Stimulated activated CD4-positive, alpha-beta T cell treated with anti-CD3 and anti-CD28 coated beads, Interleukin-12 subunit alpha, Interleukin-12 subunit beta, amount 100 ng/mL, for 48 hours (primary cell): Measurements from ENCODE around the gene CORO6.

Experiments used
- DNase-seq, 3 donors: peaks; one replicate each; pipeline ENCODE4 v3.0.0-alpha.2; 2020; ENCODE audit warnings: low read depth in 2 of 3, low spot score in 1 of 3

Gene CORO6

DNA sequence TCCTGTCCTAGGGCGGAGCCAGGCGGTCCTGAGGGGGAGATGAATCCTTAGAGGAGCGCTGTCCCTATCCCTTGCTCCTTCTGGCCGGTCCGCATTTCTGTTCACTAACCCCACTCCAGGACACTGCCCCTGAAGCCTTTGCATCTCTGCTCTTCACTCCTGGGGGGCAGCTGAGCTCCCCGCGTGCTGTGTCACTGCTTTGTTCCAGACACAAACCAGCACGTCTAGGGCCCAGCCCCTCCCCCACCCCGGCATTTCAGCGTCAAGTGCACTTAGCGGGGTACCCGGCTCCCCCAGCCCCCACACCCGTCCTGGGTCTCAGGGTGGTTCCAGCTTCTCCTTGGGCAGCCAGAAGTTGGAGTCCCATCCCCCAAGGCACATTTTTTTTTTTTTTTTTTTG is 8.9 kb downstream of the CORO6 start:
- DNase-seq, result no peak

DNA sequence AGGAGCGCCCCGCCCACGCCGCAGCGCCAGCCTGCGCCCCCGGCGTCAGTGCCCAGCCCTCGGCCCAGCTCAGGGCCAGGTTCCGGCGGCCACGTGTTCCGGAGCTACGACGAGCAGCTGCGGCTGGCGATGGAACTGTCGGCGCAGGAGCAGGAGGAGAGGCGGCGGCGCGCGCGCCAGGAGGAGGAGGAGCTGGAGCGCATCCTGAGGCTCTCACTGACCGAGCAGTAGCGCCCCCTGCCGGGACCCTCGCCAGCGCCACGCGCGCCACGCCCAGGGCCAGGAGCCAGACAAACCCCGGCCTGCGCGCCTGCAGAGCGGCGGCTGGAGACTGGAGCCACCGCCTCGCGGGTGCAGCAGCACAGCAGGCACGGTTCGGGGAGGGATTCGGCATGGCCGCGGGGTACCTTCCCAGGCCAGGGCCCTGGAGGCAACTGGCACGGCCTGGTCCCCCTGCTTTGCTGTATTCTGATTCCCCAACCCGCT is 9.3 kb downstream of the CORO6 start:
- peak; percentile 94 to 98 (median 95) for DNase-seq

DNA sequence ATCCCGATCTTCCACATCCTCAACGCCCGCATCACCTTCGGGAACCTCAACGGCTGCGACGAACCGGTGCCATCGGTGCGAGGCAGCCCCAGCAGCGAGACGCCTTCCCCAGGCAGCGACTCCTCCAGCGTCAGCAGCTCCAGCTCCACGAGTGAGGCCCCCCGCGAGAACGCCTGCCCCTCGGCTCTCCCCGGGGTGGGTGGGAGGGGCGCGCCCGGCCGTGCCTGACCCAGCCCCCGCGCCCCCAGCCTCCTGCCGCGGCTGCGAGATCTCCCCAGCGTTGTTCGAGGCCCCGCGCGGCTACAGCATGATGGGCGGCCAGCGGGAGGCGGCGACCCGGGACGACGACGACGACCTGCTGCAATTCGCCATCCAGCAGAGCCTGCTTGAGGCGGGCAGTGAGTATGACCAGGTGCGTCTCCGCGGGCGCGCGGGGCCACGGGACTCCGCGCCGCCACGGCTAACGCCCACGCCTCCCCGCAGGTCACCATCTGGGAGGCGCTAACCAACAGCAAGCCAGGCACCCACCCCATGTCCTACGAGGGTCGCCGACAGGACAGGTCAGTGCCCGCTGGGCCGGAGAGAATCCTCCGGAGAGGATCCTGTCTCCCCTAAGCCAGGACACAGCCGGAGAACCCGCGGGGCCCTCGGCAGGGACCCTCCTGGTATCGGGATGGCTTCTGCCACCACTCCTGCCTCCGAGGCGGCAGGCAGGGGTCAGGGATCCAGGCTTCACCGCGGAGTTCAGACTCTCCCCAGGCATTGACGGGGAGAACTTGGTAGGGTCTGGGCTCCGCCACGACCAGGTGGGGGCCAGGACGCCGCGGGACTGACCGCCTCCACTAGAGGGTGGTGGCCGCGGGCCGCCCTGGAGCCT is 10.1 kb downstream of the CORO6 start:
- no peak for DNase-seq

DNA sequence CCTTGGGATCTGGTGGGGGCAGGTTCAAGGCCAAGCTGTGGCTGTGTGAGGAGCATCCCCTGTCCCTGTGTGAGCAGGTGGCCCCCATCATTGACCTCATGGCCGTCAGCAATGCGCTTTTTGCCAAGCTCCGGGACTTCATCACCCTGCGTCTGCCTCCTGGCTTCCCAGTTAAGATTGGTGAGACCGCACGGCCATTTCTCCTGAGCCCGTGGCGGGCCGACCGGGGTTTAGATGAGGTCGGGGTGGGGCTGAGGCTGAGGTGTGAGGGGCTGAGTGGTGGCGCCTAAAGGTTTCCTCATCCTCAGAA is 10.7 kb downstream of the CORO6 start:
- no peak for DNase-seq

DNA sequence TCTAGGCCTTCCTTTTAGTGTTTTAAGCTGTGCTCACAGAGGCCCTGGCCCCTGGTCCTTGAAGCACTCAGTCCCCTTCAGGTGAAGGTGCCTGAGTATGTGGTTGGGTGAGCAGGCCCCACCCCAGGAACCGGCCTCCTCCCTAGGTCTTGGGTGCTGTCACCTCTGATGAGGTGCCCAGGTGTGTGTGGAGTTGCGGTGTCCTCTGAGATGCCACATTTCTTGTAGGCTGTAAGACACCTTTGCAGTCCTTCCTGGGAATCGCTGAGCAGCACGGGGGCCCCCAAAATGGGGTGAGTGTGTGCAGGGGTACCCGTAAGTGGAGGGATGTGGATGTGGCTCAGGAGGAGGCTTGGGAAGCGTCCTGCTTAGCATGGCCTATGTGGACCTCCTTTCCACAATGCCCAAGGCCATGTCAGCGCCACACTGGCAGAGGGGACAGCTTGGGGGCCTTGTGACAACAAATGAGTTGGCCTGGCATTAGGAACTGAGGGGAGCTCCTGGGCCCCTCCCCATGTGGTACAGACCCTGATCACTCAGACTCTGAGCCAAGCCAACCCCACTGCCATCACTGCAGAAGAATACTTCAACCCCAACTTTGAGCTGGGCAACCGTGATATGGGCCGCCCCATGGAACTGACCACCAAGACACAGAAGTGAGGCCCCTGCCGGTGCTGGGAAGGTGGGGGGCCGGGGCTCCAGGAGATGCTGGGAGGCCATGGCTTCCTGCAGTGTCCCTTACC is 11.2 kb downstream of the CORO6 start:
- DNase-seq, result no peak

DNA sequence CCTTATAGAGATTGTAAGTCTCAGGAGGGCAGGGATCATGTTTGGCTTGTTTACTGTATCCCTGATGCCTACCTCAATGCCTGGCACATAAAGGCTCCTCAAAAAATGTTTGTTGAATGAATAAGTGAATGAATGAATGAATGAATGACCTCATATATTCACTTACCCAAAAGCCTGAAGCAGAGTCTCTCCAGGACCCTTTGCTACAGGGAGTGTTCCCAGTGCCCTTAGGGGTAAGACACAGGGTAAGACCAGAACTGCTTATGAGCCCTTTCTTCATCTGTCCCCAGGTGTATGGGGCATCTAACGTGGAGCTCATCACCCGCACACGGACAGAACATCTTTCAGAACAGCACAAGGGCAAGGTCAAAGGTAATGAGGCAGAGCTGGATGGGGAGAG is 12.3 kb downstream of the CORO6 start:
- no peak for DNase-seq

DNA sequence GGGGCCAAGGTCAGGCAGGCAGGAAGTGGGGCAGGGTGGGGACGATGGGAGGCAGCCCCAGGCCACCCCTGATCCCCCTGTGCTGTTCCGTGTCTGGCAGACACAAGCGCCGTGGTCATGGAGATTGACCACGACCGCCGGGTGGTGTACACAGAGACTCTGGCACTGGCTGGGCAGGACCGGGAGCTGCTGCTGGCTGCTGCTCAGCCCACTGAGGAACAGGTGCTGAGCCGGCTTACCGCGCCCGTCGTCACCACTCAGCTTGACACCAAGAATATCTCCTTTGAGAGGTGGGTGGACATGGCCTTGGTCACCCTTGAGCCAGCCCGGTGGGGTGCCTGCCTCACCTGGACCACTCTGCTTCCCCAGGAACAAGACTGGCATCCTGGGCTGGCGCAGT is 13.7 kb downstream of the CORO6 start:
- no peak for DNase-seq

DNA sequence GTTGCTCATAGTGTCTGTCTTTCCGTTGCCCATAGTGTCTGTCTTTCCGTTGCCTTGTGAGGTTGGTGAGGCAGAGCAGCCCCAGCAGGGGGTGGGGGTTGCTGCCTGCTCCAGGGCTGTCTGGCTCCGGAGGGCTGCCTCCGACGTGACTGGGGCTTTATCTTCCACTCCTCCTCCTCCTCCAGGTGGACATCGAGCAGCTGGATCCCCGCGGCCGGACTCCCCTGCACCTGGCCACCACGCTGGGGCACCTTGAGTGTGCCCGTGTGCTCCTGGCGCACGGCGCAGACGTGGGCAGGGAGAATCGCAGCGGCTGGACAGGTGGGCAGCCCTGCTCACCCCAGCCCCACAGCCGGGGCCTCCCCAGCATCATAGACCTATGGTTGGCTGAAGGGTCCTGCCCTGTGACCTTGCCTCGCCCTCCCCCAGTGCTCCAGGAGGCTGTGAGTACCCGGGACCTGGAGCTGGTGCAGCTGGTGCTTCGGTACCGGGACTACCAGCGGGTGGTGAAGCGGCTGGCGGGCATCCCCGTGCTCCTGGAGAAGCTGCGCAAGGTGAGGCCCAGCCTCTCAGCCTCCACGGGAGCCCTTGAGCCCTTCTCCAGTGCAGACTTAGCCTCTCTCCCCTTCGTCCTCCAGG is 15.0 kb downstream of the CORO6 start:
- DNase-seq, result no peak

DNA sequence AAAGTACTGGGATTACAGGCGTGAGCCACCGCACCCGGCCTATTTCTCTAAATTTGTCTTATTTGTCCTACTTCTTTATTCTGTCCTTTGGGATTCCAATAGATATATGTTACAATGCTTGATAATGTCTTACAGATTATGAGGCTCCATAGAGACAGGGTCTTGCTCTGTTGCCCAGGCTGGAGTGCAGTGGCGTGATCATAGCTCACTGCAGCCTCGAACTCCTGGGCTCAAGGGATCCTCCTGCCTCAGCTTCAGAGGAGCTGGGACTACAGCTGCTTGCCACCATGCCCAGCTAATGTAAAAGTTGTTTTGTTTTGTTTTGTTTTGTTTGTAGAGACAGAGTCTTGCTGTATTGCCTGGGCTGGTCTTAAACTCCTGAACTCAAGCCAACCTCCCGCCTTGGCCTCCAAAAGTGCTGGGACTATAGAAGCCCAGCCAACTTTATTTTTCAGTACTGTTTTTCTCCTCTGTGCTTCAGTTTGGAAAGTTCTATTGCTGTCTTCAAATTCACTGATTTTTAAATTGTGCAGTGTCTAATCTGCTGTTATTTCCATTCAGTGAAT is 19.5 kb downstream of the CORO6 start:
- no peak for DNase-seq

DNA sequence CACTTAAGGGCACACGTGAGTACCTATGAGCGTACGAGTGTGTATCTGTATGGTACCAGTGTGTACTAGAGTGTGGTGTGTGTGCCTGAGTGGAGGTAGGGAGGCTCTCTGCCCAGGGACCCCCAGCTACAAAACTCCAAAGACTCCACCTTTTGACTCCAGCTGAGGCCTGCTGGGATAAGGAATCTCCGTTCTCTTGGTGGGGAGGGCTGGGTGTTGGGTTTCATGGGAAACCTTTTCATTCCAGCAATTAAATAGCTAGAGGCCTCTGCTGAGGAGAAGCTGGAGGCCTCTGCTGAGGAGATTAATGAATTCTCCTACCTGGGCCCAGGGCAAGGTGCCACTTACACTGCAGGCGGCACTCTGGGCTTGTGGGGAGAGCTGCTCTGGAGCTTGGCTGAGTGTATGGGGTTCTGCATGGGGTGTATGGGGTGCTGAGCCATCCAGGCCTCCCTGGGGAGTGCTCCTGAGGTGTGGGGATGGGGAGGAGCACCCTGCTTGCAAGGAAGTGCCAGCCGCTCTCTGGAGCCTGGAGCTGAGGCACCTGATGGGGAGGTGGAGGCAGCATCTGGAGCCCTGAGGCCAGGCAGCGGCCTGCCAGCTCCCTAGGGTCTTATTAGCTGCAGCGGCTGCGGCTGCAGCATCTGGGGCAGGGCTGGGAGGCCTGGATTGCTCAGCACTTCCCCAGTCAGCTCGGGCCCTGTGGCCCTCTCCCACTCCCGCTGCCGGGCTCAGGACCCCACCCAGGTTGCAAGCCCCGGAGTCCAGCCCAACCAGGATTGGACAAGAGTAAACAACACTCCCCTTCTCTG is 25.1 kb downstream of the CORO6 start:
- DNase-seq, result no peak

DNA sequence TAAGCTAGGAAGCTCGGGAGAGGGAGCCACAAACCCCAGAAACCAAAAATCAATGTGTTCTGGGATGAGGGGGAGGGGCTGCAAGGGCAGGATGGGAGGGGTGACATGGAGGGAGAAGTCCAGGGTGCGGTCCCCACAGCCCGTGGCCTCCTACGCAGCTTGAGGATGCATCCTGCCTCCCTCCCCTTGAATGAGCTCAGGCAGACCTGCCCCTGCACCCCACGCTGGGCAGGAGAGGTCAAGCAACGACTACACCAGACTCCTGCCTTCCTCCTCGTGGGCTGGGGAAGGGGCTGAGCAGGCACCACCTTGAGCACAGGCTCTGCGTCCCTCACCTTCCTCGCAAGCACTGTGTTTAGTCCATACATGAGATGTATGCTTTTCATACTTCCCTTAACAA is 25.9 kb downstream of the CORO6 start:
- no peak for DNase-seq

DNA sequence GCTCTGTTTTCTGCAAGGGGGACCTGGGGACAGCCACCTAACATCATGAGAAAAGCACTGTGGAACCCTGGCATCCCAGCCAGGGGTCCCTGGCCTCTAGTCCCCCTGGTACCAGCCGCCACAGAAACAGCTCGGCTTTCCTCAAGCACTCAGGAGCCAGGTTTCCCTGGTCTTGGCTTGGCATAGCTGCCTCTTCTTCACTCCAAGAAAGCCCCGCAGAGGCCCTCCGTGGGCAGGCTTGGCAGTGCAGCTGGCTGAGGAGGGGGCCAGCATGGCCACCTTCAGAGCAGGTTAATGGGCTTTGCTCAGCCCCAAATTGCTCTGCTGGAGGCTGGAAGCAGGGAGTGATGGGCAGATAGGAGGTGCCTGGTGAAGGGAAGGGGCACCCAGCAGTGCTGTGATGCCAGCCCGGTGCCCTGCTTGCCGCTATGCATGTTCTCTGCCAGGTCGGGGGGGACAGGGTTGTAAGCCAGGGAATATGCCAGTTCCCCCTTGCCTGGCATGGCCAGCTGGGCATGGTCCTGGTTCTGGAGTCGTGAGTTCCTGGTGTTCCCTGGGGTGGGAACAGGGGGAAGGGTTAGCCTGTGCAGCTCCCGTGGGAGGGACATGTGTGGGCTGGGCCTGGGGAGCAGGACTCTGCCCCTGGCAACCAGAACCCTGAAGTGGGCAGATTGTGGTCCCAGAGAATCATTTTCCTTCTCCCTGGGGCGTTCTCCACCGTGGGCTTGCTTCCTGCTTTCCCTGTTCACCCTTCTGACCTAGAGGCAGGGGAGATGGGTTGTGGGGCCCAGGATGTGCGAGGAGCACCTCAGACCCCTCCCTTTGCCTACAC is 26.6 kb downstream of the CORO6 start:
- no peak for DNase-seq

DNA sequence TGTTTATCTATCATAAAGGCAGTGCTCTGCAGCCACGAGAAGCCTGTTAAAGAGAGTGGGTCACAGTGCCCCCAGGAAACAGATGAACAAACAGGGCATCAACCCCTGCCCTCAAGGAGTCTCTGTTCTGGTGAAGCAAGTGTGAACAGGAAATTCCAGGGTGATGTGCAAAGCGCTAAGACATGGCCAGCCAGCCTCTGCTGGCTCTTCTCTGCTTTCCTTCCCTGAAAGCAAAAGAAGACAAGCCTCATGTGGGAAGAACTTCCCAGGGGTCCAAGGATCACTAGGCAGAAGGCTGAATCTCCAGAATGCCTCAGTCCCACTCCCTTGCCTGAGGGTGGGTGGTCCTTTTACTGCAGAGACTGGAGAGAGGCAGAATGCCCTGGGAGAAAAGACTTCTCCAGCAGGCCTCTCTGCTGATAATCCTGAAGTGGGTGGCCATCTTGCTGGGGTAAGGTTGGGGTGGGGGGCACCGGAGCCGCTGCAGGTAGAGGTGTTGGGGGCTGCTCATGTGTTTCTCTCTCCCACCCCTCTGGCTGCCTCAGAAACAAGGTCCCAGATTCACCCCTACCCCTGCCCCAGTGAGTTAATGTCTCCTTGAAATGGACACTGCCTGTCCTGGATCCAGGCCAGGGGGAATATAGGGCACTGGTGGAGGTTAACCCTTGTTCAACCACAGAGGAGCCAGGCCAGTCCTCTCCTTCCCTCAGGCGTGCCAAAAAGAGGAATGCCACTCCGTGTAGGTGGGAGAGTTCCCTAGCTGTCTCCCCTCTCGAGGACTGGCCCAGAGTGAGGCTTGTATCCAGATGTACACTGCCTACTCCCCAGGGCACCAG is 27.4 kb downstream of the CORO6 start:
- no peak for DNase-seq

DNA sequence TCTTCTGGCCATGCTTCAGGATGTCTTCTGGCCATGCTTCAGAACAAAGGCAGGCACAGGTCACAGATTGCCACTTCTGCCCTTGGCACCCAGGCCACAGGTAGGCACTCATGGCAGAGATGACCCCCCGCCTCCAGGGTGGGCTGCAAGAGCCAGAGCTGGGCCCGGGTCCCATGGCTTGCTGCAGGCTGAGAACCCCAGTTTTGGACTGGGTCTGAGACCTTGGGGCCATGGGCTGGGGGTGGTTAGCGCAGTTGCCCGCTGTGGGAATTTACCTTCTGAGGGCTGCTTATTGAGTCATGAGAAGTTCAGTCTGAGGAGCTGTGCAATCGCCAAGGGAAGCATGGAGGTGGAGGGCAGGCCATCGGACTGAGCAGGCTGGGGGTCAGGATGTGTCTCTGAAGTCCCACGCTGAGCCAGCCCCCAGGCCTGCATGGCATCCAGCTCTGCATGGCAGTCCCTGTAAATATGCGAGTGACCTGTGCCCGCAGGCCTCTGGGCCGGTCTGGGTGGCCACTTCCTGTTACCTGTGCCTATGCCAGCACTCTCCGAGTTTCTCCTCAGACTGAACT is 28.1 kb downstream of the CORO6 start:
- DNase-seq, result no peak

DNA sequence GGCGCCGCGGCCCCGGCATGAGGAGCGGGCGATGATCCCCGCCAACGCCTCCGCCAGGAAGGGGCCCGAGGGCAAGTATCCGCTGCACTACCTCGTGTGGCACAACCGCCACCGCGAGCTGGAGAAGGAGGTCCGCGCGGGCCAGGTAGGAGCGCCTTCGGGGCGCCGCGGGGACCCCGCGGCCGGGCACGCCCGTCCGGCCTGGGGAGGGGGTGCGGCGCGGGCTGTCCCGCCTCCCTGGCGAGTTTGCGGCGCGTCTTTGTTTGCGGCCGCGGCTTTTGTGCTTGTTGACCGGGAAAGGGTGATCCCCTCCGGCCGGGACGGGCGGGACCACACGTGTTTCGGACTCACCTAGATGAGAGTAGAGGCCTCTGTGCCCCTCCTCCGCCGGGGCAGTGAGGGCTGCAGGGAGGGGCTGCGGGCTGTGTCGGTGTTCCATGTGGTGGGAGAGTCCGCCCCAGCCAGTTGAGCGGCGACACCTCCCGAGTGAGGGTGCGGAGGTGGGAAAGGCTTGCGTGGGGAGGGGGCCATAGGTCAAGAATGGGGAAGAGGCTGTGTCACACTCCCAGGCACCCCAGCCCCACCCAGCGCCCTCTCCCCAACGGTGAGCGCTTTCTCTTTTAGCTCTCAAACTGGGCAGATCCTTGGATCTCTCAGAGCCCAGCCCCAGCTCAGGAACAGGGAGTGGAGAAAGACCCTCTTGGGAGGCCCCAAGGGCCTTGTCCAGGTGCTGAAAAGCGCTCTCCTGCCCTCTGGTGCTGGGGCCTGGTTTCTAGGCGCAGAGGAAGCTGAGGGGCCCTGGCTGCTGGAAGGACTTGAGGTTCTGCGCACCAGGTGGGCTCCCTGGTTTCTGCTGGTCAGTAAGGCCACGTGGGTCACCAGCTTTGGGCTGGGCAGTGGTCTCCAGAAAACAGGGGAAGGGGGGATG is 28.9 kb downstream of the CORO6 start:
- no peak for DNase-seq

DNA sequence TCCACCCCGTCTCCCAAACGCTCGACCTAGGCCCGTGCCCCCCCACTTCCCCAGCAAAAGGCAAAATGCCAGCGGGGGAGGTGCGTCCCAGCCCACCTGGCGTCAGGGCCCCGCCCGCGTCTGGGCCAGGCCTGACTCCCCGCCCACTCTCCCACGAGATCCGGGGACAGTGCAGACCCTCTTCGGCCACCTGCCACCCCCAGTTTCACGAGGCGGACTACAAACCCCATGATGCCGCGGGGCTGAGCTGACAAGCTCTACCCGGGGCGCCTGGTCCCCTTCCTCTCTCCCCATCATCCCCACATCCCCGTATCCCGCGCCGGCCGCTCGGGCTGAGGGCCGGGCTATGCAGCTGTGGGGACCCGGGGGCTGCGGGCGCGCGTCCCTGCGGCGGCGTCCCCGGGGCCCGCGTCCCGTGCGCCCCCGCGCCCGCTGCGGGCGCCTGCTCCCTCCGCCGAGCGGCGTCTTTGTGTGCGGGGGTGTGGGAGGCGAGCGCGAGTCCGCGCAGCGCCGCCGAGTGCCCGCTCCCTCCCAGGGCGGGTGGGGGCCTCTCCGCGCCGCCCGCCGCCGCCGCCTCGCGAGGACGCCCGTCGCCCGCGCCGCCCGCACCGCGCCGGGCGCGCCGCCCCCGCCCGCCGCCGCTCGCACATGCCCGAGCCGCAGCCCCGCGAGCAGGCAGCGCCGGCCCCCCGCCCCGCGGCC is 29.7 kb downstream of the CORO6 start, which contains the start of gene ANKRD13B:
ANKRD13B (plus strand) TSS at position 283 of the 702 bp plus-strand sequence. CDS start 490 bp downstream, outside the sequence.
- no peak for DNase-seq
